Glomerular visceral epithelial cell (primary cell): ENCODE data around the gene LCK.
"Not testable (repeated sequence)": the region's sequence is repeated elsewhere in the genome, so short reads cannot be mapped to it uniquely, and the experiment has no call there.

Source experiments
- DNase-seq: peaks from one replicate; pipeline ENCODE4 v3.0.0-alpha.2; 2016; ENCODE audit errors: extremely low spot score

LCK gene

GRCh38 chr1:32273391-32274208 lies 22.5 kb downstream of the LCK start:
- DNase-seq, result peak; percentile 50

- DNase-seq, result no peak
These were observed 23.7 kb downstream of the LCK start for GRCh38 chr1:32274646-32275340.

- no peak for DNase-seq
These were observed 24.4 kb downstream of the LCK start for GRCh38 chr1:32275424-32275823.

- no peak for DNase-seq
These were observed 25.1 kb downstream of the LCK start for GRCh38 chr1:32276032-32276782.

GRCh38 chr1:32284777-32285176 lies 33.7 kb downstream of the LCK start:
- not testable (repeated sequence) for DNase-seq

GRCh38 chr1:32285658-32286057 lies 34.6 kb downstream of the LCK start:
- no peak for DNase-seq

- no peak for DNase-seq
These were observed 35.7 kb downstream of the LCK start for GRCh38 chr1:32286763-32287162.

- DNase-seq, result no peak
These were observed 38.2 kb downstream of the LCK start for GRCh38 chr1:32289256-32289655.

- DNase-seq, result peak; percentile 64
These were observed 40.2 kb downstream of the LCK start for GRCh38 chr1:32291145-32291707.

- peak; percentile 99 for DNase-seq
These were observed 40.9 kb downstream of the LCK start, which contains the start of gene HDAC1 for GRCh38 chr1:32291708-32292538. HDAC1 (plus strand) TSS chr1:32292083; CDS start chr1:32292170, 87 bp downstream.

- DNase-seq, result not testable (repeated sequence)
These were observed 47.1 kb downstream of the LCK start for GRCh38 chr1:32298211-32298610.

- DNase-seq, result no peak
These were observed 48.3 kb downstream of the LCK start for GRCh38 chr1:32299327-32299726.

GRCh38 chr1:32303358-32303757 lies 52.3 kb downstream of the LCK start:
- no peak for DNase-seq

- no peak for DNase-seq
These were observed 53.0 kb downstream of the LCK start for GRCh38 chr1:32303997-32304622.

- DNase-seq, result no peak
These were observed 54.2 kb downstream of the LCK start for GRCh38 chr1:32305310-32305709.

GRCh38 chr1:32307324-32307723 lies 56.3 kb downstream of the LCK start:
- no peak for DNase-seq

GRCh38 chr1:32309960-32310359 lies 58.9 kb downstream of the LCK start:
- no peak for DNase-seq

GRCh38 chr1:32311709-32312393 lies 60.8 kb downstream of the LCK start:
- no peak for DNase-seq

GRCh38 chr1:32316903-32317277 lies 65.8 kb downstream of the LCK start:
- no peak for DNase-seq
